Measurements from ENCODE around the gene IL12A.

IL12A gene

DNA sequence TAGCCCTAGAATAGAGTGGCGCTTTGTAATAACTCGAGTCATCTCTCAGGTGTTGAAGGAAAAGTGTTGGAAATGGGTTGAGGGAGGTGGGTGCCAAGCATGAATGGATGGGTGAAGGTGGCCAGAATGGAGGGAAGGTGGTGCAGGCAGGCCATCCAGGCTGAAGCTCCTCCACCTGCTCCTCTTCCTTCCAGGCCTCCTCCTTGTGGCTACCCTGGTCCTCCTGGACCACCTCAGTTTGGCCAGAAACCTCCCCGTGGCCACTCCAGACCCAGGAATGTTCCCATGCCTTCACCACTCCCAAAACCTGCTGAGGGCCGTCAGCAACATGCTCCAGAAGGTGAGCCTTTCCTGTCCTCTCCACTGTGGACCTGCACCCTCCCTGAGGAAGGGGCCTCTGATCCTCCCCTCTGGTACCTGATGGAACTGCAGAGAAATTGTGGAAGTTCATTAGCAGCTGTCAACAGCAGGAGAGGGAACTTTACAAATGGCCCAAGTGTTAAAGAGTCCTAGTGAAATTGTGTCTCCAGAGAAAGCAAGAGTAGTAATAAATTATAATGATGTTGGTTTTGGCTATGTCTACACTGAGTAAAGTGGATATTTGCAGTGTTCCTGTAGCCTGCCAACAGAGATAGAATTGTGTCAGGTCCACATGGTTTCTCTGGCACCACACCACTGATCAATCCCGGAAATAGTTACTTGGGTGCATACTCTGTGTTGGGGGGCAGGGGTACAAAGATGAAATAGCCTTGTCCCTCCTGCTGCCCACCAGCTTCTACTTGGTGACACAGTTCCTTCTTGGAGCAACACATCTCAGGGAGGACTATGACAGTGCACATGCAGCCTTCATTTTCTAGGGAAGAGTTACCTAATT is 1.6 kb downstream of the IL12A start:
- no peak for DNase-seq (ENCODE audit: low spot score)

DNA sequence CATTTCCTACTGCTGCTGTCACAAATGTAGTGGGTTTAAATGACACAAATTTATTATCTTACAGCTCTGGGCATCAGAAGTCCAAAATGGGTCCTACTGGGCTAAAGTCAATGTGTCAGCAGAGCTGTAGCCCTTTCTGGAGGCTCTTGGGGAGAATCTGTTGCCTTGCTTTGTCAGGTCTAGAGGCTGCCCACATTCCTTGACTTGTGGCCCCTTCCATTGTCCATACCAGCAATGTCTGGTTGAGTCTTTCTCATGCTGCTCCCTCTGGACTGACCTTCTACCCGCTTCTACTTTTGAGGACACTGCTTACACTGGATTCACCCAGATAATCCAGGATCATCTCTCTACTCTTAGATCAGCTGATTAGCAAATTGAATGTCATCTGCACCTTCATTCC is 3.0 kb downstream of the IL12A start:
- DNase-seq (ENCODE audit: low spot score) = no peak

GRCh38 chr3:159992589-159992988 is 4.0 kb downstream of the IL12A start:
- no peak for DNase-seq (ENCODE audit: low spot score)

DNA sequence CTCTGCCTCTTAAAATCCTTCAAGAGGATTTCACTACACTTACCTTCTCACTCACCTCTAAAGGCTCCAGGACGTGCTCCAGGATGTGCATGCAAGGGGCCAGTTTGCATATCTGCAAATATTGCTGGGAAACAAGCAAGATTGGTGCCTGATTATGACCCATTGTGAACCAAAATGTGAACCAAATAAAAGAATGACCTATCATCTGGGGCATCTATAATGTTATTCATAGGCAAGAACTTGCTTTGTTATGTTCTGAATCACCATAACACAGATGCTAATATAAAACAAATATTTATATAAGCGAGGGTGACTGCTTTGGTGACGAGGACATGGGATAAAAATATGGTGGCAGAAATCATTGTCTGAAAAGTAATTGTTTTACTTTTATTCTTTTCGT is 5.5 kb downstream of the IL12A start:
- no peak for DNase-seq (ENCODE audit: low spot score)

DNA sequence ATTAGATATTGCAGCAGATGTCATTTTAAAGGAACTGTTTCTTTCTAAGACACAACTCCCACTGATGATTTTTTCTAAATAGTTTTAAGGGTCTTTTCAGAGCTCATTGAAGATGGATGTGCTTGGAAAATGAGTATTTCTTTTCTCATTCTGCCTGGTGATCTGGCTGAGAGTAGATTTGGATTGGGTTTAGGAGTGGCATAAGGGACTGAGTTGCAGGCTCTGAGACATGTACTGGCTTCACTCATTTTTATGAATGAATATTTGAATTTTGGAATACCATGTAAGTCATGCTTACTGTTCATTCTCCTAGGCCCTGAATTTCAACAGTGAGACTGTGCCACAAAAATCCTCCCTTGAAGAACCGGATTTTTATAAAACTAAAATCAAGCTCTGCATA is 6.5 kb downstream of the IL12A start:
- DNase-seq (ENCODE audit: low spot score) = no peak

DNA sequence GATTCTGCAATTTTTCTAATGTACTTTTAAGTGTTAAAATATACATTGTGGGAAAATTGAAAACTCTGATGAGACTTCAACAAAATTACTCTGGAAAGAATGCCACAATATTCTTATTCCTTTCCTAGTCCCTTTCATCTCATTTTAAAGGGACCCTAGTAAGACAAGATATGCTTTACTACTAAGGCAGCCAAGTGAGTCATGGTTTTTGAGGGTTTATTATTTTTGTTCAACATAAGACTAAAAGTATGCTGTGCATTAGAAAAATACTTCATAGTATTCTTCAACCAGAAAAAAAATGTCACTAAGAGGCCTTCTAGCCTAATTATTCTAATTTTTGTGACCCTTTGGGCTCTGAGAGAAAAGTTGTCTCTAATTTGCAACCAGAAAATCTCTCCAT is 7.4 kb downstream of the IL12A start:
- DNase-seq (ENCODE audit: low spot score) = no peak

- no peak for DNase-seq (ENCODE audit: low spot score)
Measured at GRCh38 chr3:159996959-159997358, 8.3 kb downstream of the IL12A start.

DNA sequence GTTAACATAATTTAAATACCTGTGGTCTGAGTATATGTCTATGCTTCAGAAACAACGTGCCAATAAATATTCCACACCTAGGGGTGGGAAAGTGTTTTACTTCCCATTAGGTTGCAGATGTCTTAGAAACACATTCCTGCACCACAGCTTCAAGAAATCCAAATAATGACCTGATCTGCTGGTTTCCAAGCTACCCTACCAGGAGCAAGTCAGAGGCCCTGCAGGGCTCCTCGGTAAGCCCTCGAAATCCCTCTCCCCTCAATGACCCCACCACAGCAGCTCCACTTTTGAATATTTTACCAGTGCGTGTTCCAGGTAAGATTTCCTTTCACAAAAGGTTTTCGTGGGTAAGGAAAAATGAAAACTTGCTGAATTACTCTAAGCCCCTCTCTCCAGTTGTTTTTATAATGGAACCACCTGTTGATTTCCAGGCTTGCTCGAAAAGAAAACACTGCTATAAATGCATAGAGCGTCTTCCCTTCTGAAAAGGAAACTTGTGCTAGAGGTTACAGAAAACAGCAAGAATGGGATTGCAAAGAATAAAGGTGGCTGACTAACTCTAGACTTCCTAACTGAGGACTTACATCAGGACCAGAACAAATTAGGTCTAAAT is 12.6 kb downstream of the IL12A start:
- DNase-seq (ENCODE audit: low spot score) = no peak

- no peak for DNase-seq (ENCODE audit: low spot score)
Measured at GRCh38 chr3:160001850-160002623, 13.4 kb downstream of the IL12A start.

- DNase-seq (ENCODE audit: low spot score) = peak; percentile 79
Measured at GRCh38 chr3:160003520-160004128, 15.0 kb downstream of the IL12A start.

- DNase-seq (ENCODE audit: low spot score) = no peak
Measured at GRCh38 chr3:160005004-160005403, 16.4 kb downstream of the IL12A start.

DNA sequence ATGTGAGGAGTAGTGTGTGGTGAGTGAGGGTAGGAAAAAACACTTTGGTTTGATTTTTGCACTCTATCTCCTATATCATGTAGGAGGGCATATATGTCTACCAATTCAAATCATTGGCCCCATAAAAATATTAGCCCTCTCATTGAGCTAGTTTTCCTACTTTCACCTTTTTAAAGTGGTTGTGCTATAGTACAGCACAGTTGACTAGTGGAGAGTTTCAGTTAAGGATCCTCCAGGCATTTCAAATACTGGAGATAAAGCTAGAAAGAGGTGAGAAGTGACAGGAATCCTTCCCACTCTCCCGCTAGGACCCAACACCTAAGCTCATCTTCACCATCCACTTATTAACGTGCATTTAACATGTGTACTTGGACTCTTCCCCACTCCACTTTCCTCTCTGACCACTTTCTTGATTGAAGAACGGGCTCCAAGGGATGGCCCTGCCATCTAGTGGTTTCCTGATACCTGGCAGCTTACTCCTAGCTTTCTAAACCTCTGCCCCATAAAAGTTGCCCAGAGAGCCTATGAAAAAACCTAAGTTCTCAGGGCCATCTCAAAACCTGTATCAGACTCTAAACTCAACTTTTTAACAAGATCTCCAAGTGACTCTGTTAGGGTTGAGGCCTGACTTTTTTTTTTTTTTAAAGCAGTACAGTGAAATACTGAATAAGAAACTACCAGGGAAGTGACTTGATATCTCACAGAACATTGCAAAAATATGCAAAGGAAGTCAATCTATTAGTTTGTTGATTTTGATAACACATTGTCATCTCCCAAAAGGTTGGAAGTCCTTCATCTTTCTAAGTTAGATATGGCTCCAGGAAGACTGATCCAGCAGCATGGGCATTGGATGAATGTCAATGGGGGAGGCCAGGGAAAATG is 17.9 kb downstream of the IL12A start:
- peak; percentile 80 for DNase-seq (ENCODE audit: low spot score)

DNA sequence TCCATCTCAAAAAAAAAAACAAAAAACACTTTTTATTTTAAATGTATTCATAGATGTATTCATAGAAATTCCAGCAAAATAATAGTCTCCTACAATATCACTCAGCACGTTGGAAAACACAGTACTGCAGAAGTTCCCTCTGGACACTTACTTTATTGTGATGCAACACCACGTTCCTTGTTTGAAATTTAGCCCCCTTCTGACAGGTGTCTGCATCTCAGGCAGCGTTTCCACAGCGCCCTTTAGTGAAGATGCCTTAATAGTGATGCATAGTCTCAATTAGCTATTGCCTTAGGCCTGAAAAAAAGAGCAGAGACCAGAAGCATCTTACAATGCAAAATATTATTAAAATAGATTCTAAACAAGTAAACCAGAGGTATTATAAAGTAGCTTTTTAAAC is 20.3 kb downstream of the IL12A start:
- no peak for DNase-seq (ENCODE audit: low spot score)

DNA sequence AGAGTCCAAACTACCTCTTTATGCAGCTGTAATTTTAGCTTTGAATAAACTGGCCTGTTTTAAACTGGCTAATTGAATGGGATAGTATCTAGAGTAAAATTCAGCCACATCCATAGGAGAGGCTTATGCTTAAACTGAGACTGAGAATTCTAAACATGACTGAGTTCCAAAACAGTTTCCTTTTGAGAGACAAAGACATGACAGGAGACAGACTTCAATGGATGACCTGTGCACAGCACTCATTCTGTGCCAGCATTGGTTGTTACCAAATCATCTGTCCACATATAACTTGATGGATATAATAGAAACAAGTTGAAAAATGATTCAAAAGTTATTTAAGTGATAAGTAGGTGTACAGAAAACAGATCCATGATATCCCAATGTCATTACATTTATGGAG is 20.9 kb downstream of the IL12A start:
- DNase-seq (ENCODE audit: low spot score) = no peak

- no peak for DNase-seq (ENCODE audit: low spot score)
Measured at GRCh38 chr3:160010578-160010977, 21.9 kb downstream of the IL12A start.

DNA sequence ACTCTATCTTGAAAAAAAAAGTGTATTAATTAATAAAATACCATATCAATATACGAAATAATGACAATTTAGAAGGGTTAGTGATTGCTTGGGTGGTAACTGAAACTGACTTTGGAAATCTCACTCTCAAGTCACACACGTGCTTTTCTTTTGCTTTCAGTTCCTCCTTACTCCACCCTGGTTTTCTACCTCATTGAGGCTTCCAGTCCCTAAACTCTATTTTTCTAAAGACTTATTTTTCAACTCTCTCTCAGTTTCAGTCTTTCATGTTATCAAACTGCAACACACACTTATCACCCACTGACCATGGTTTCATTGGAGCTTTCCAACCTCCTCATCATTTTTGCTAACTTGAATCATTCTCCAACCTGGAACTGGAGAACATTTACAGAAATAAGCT is 23.5 kb downstream of the IL12A start:
- no peak for DNase-seq (ENCODE audit: low spot score)

DNA sequence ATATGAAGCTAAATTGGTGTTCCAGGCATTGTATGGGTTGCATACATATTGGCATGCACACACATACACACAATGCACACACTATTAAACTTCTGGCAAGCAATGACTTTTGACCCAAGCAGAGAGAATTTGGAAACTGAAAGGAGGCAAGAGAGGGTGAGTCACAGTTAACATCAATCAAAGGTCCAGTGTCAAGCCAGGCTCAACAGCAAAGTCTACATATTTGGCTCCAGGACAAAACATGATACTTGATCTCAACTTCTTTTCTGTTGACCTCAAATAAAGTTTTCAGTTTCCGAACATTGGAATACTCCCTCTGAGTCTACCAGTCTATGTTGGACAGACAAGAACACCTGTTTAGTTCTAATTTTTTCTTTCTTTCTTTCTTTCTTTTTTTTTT is 28.3 kb downstream of the IL12A start:
- DNase-seq (ENCODE audit: low spot score) = no peak

- no peak for DNase-seq (ENCODE audit: low spot score)
Measured at GRCh38 chr3:160018959-160019358, 30.3 kb downstream of the IL12A start.

DNA sequence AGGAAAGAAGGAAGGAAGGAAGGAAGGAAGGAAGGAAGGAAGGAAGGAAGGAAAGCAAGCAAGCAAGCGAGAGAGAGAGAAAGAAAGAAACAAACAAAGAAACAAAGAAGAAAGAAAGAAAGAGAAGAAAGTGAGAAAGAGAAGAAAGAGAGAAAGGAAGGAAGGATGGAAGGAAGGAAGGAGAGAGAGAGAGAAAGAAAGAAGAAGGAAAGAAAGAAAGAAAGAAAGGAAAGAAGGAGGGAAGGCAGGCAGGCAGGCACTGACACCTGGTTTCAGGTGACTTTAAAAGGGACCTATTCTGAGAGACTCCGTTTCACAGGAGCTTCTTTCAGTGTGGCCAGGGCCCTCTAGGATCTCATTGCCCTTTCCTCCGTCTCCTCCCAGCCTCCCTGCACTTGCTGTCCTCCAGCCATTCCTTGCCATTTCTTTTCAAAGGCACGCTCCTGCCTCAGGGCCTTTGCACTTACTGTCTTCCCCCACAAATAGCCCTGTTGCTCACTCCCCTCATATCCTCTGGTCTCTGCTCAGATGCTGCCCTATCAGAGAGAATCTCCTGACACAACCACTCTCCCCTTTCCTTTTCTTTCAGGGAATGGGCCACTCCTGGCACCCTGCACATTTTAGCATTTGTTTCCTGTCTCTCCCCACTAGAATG is 31.5 kb downstream of the IL12A start:
- no peak for DNase-seq (ENCODE audit: low spot score)

GRCh38 chr3:160022068-160022467 is 33.4 kb downstream of the IL12A start:
- DNase-seq (ENCODE audit: low spot score) = no peak

- no peak for DNase-seq (ENCODE audit: low spot score)
Measured at GRCh38 chr3:160023476-160023875, 34.8 kb downstream of the IL12A start.
